HG03108 (cell line): ENCODE data around the gene LYPD3.

Experiments
- ATAC-seq: cut with Tn5 transposase; IDR thresholded peaks from one replicate; pipeline ENCODE4 v1.9.1; 2021; ENCODE audit warnings: moderate library complexity; ENCODE audit not compliant: unreplicated experiment

The LYPD3 gene

DNA sequence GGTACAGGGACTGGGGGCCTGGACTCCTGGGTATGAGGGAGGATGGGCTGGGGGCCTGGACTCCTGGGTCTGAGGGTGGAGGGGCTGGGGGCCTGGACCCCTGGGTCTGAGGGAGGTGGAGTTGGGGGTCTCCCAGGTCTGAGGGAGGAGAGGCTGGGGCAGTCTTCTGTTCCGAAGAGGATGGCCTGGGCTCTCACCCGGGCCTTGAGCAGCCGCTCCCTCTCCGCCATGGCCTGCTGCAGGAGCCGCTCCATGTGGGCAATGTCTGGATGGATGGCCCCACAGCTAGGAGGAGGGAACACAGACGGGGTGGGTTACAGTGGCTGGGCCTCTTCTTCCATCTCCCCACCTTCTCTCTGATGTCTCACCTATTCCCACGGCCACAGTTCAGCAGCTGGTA is 21.0 kb upstream of the LYPD3 start:
- ATAC-seq, result no peak

DNA sequence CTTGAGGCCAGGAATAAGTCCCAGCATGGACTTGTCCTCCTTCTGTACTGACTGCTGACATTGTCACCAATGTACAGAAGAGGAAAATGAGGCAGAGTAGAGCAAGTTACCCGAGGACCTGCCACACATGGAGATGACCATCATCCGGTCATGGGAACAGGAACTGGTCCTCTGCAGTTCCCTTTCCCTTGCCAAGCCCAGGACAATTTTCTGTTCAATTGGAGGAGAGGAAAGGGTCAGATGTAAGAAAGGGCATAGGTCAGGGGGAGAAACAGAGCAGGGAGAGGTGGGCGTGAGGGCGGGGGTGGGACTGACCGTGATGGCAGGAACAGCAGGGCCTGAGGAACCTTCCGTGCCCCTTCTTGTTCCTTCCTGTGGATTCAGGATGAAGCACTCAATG is 20.5 kb upstream of the LYPD3 start:
- no peak for ATAC-seq

DNA sequence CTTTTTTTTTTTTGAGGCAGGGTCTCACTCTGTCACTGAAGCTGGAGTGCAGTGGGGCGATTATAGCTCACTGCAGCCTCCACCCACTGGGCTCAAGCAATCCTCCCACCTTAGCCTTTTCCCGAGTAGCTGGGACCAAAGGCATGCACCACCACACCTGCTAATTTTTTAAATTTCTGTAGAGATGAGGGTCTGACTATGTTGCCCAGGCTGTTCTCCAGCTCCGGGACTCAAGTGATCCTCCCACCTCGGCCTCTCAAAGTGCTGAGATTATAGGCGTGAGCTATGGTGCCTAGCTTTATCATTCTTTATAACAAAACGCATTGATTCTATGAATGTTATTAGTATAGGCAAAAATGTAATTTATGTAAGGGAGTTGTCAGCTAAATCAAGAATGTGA is 17.9 kb upstream of the LYPD3 start:
- ATAC-seq, result no peak

DNA sequence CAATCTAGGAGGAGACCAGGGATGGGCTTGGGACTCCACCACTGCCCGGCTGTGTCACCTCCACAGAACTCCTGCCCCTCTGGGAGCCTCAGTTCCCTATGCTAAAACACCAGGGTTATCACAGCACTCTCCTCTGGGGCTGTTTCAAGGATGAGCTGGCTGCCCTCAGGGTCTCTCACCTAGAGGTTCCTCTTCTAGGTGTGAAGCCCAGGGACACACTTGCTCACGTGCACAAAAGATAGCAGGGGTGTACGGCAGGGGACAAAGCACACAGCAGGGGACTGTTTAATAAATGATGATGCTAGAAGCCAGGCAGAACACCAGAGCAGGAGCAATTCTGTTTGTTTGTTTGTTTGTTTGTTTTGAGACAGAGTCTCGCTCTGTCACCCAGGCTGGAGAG is 16.8 kb upstream of the LYPD3 start:
- no peak for ATAC-seq

DNA sequence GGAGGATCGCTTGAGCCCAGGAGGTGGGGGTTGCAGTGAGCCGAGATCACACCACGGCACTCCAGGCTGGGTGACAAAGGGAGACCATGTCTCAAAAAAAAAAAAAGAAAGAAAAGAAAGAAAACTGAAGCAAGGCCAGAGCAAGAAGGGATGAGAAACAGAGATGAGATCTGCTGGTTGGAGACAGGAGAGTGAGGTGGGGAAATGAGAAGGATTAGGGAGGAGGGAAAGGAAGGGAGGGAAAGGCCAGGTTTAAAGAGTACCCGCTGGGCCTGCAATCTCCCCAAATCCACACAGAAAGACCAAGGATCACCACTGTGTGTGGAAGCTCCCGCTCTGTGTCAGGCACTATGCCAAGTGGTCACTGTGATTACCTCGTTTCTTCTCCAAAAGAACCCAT is 16.3 kb upstream of the LYPD3 start:
- no peak for ATAC-seq

DNA sequence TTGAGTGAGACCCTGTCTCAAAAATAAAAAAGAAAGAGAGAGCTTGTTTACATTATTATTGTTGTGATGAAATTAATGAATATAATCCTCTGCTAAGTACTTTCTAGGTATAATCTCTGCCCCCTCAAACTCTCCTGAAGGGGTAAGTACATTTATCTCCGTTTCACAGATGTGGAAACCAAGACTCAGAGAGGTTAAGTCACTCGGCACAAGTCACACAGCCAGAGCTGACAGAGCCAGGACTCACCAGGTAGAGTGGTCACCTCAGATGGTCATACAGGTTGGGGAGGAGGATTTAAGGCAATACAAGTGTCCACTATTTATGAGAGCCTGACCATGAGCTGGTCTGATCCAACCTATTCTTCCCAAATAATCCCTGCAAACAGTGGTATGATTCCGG is 15.2 kb upstream of the LYPD3 start:
- ATAC-seq, result no peak

DNA sequence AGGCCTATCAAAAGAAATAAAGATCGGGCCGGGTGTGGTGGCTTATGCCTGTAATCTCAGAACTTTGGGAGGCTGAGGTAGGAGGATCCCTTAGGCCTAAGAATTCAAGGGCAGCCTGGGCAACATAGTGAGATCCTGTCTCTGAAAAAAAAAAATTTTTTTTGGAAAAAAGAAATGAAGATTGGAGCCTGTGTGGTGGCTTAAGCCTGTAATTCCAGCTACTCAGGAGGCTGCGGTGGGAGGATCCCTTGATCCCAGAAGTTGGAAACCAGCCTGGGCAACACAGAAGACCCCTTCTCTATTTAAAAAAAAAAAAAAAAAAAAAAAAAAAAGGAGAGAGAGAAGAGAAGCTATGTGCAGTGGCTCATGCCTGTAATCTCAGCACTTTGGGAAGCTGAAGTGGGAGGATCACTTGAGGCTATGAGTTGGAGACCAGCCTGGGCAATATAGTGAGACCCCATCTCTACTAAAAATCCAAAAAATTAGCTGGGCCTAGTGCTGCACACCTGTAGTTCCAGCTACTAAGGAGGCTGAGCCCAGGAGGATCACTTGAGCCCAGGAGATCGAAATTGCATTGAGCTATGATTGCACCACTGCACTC is 14.7 kb upstream of the LYPD3 start:
- no peak for ATAC-seq

DNA sequence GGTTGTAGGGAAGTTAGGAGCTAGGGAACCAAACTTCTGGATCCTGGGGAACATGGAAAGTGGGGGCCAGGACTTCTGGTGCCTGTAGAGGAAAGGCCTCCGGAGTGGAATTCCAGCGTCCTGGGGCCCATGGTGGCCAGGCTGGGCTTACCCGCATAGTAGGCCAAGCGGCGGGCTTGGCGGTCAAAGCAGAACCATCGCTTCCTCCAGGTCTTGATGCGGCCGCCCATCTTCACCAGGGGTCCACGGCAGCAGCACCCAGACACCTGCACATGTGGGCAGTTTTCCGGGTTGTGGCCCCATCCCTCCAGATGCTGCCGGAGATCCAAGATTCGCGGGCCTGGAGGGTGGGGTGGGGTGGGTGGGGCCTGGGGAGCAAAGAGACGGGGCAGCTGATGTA is 13.8 kb upstream of the LYPD3 start:
- ATAC-seq, result no peak

DNA sequence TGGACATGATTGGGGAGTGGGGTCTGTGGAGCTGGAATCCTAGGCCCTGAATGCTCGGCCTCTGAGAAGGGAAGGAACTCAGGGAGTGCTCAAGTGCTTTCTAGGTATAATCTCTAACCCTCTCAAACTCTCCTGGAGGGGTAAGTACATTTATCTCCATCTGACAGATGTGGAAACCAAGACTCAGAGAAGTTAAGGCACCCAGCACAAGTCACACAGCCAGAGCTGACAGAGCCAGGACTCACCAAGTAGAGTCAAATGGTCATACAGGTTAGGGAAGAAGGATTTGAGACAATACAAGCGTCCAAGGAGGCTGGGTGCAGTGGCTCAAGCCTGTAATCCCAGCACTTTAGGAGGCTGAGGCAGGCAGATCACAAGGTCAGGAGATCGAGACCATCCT is 12.9 kb upstream of the LYPD3 start:
- ATAC-seq, result no peak

DNA sequence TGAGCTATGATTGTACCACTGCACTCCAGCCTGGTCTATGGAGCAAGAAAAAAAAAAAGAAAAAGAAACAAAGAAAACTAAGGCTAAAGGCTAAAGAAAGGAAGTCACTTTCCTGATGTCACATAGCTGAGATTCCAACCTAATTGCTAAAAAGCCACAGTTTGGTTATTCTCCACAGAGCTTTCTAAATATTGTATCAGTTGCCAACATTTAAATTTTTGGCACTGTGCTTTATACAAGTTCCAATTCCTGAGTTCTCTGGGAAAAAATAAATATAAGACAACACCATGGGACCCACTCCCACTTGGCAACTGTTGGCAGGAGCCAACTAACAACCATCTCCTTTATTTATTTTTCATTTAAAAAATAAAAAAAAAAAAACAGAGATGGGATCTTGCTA is 11.2 kb upstream of the LYPD3 start:
- no peak for ATAC-seq

DNA sequence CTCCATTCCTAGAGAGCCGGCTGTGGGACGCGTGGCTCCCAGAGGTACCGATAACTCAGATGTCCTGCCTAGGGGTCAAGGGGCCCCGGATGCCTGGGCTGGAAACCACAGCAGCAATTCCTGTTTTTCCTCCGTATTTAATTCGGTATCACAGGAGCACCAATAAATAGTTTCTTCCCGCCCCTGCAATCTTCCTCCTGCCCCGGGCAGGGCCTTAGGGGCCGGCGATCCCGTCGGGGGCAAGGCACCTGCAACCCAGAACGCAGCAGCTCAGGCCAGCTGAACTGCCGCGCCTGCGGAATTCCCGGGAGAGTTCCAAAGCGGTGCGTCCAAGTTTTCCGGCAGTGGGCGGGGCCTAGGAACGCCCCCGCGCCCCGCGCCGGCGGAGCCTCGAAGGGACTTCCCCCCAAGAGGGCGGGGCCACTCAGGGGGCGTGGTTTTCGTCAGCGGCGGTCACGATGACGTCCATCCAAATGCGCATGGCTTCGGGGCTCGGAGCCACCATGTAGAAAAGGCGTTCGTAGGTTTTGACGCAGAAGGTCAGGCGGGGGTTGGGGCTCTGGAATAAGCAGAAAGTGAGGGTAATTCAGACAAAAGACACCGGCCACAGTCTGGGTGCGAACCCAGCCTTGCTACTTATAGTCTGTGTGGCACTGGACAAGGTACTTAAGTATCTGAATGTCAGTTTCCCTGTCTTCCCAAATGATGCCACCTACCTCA is 9.7 kb upstream of the LYPD3 start:
- no peak for ATAC-seq

DNA sequence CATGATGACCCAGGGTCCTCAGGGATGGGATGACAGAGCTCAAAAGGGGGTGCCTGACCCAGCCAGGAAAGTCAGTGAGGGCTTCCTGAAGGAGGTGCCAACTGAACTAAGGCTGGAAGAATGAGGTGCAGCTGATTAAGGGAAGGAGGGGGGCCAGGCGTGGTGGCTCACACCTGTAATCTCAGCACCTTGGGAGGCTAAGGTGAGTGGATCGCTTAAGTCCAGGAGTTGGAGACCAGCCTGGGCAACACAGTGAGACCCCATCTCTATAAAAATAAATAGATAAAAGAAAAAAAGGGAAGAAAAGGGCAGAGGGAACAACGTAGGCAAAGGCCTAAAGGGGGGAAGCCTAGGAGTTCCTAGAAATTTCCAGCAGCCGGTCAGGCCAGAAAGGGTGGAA is 9.1 kb upstream of the LYPD3 start:
- no peak for ATAC-seq

DNA sequence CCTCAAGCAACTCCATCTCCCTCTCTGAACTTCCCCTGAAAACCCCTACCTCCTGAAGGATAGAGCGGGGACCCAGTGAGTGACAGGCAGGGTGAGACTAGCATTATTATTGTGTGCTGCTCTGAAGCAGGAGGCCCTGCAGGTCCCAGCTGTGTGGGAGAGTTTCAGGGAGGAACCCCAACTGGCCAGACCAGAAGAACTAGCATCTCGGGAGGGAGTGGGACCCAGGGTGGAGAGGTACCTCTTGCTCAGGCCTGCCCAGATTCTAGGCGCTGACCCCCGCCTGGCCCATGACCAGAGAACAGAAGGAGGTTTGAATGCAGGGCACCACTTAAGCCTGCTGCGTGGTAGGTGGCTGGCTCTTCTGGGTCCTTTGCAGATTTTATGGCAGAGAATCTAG is 5.7 kb upstream of the LYPD3 start:
- ATAC-seq, result no peak

DNA sequence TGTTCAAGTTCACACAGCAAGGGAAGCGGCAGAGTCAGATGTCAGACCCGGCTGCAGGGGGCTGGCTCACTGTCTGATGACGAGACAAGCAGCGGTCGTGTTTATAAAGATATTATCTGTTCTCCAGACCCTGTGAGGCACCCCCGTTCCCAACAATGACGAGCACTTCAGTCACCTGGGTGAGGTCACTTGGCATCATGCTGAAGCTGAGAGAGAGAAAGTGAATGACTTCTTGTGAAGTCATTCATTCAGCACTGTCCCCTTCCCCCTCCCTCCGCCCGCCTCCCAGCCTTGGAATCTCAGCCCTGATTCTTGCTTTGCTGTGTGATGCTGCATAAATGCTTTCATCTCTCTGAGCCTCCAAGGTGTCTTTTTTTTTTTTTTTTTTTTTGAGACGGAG is 4.9 kb upstream of the LYPD3 start:
- no peak for ATAC-seq

DNA sequence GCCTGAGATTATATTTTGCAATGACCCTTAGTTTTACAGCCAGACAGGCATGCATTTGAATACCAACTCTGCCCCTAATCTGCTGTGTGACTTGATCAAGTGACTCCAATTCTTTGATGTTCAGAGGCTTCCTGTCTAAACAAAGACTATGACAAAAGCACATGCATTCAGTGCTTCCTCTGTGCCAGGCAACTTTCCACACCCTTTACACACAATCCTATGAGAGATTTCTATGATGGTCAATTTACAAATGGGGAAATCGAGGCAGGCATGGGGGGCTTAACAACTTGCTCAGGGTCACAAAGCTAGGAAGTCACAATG is 3.7 kb upstream of the LYPD3 start:
- no peak for ATAC-seq

DNA sequence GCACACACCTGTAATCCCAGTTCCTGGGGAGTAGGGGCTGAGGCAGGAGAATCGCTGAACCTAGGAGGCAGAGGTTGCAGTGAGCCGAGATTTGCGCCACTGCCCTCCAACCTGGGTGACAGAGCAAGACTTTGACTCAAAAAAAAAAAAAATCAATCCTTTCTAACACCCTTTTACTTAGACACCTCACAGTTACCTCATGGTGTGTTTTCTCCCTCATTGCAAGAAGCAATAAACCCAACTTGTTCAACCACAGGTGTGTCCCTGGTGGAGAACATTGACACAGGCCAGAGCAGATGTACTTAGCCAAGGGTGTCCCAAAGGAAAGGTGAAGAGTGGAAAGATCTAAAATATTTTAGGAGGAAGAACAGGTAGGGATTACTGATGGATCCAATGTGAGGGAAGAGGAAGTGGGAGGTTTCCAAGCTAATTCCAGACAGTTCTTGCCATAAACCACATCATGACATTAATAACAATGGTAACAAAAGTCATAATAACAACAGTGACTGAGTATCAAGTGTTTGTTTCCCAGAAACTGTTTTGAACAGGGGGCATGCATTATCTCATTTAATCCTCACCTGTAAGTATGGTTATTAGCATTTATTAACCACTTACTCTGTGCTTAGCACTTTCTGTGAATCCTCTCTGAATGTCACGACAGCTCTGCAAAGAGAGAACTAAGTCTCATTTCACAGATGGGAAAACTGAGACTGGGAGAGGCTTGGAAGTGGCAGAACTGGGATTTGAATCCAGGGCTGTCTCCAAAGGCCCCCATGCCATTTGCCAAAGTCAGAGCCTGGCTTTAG is 3.1 kb upstream of the LYPD3 start:
- ATAC-seq, result no peak

DNA sequence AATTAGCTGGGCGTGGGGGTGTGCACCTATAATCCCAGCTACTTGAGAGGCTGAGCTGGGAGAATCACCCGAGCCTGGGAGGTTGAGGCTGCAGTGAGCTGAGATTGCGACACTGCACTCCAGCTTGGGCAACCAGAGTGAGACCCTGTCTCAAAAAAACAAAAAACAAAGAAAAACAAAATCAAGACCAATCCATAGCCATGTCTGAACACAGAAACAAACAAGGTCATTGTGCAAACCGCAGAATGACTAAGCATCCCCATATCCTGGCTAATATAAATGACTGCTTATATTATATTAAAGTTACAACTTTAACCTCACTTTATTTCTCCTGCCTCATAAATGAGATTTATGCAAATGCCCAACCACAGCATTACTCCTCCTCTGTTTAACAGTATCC is 2.3 kb upstream of the LYPD3 start:
- no peak for ATAC-seq

DNA sequence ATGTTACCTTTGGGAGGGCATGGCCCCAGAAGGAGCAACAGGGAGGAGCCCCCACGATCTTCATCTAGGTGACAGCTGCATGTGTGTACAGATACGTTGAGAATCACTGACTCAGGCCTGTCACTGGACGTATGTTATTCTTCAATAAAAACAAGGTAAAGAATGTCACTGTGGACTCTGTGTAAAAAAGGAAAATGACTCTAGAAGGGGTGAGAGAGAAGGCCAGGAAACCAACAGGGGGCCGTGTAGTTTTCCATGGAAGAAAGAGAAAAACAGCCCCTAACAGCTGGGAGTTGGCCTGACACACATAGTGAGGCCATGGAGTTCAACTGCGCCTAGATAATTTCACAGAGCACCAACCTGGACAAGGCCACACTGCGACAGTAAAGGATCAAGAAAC is 1.9 kb upstream of the LYPD3 start:
- no peak for ATAC-seq

DNA sequence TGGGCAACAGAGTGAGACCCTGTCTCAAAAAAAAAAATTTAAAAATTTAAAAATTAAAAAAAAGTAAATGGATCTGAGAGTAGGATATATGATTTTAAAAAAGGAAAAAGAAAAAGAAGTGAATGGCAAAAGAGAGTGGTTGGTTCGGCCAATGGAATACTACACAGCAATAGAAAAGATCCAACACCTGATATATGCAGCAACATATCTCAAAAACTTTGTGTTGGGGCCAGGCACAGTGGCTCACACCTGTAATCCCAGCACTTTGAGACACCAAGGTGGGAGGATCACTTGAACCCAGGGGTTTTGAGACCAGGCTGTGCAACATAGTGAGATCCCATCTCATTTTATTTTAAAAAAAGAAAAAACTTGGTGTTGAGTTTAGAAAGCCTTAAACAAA is 1.4 kb upstream of the LYPD3 start:
- no peak for ATAC-seq

DNA sequence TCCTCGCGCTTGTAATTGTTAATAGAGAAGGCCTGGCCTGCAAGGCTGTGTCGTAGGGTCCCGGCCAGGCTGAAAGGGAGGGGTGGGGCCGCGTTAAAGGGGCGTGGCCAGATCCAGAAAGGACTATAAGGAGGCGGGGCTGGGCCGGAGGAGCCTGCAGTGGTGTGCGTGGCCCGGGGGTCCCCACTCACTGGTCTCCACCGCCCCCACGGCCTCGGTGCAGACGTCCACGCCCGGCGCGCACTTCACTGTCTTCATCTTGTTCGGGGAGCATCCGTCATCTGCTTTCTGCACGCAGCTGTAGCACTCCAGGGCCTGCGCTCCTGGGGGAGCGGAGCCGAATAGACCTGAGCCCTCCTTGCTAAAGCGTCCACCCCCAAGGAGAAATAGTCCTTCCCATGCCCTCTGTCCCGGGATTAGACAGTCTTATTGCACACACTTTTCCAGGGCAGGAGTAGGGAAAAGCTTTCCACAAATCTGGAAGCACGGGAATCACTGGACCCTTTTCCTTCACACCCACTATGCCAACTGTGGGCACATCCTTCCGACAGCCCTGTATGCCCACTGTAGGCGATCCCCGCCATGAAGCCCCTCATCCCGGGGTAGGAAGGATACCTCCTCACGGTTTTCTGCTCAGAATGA is 1.2 kb downstream of the LYPD3 start:
- ATAC-seq, result peak; percentile 29

DNA sequence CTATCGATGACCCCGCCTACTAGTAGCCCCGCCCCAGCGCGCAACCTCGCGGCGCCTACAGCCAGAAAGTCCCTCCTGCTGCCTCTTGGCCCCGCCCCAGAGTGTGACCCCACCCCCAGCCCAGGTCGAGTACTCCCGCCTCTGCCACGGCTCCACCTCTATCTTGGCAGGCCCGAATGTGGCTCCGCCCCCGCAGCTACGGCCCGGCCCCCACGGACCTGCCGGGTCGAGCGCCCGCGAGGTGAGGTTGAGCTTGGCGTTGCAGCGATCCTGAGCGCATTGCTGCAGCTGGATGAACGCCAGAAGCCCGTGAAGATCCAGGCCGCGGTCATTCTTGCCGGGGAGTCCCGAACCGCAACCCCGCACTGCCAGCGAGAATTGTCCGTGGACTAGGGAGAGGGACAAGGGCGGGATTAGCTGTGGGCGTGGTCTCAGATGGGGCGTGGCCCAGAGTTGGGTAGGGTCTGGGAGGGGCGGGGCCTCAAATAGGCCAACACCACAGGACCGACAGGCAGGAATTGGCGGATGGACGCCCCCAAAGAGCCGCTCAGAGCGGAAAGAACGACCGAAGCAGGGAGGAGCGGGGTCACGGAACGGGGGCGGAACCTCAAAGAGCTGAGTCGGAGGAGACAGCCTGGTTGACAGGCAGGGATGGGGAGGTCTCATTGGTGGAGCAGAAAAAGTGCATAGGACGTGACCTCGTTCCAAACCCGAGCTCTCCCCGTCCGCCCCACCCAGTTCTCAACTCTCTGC is 1.9 kb downstream of the LYPD3 start:
- peak; percentile 79 for ATAC-seq
